SHP77 treated with DMSO at 0.1 percent for 48 hours (cell line): ENCODE data around the gene DTNB.

Experiments used
- DNase-seq: peaks from one replicate; lab custom pipeline; 2025; lab: John Stamatoyannopoulos, UW

Gene DTNB

GRCh38 chr2:25341011-25341727 is 332.2 kb downstream of the DTNB start:
- DNase-seq: no peak

GRCh38 chr2:25340181-25340921 is 333.0 kb downstream of the DTNB start:
- DNase-seq: no peak

GRCh38 chr2:25339791-25340180 is 333.6 kb downstream of the DTNB start:
- peak; percentile 31 for DNase-seq

- DNase-seq: no peak
Observed at GRCh38 chr2:25339211-25339674, 334.1 kb downstream of the DTNB start.

- DNase-seq: no peak
Observed at GRCh38 chr2:25338401-25338800, 335.0 kb downstream of the DTNB start.

- DNase-seq: no peak
Observed at GRCh38 chr2:25337891-25338290, 335.5 kb downstream of the DTNB start.

GRCh38 chr2:25337276-25337675 is 336.1 kb downstream of the DTNB start:
- DNase-seq: no peak

GRCh38 chr2:25336383-25336841 is 337.0 kb downstream of the DTNB start:
- DNase-seq: no peak

GRCh38 chr2:25335971-25336370 is 337.4 kb downstream of the DTNB start:
- DNase-seq: no peak

GRCh38 chr2:25335204-25335603 is 338.2 kb downstream of the DTNB start:
- DNase-seq: no peak

GRCh38 chr2:25334482-25334881 is 338.9 kb downstream of the DTNB start:
- DNase-seq: no peak

GRCh38 chr2:25333981-25334380 is 339.4 kb downstream of the DTNB start:
- DNase-seq: no peak

- DNase-seq: no peak
Observed at GRCh38 chr2:25332571-25332970, 340.8 kb downstream of the DTNB start.

GRCh38 chr2:25331686-25332365 is 341.6 kb downstream of the DTNB start:
- DNase-seq: no peak

- DNase-seq: no peak
Observed at GRCh38 chr2:25330937-25331336, 342.4 kb downstream of the DTNB start.

- no peak for DNase-seq
Observed at GRCh38 chr2:25330273-25330672, 343.1 kb downstream of the DTNB start.

GRCh38 chr2:25328152-25329085 is 345.0 kb downstream of the DTNB start:
- no peak for DNase-seq
